GM19438 (cell line): ENCODE measurements around the gene NCBP2.

Experiments
- ATAC-seq: cut with Tn5 transposase; IDR thresholded peaks from one replicate; pipeline ENCODE4 v1.9.1; 2021; ENCODE audit warnings: low read depth; ENCODE audit not compliant: unreplicated experiment

The NCBP2 gene

DNA sequence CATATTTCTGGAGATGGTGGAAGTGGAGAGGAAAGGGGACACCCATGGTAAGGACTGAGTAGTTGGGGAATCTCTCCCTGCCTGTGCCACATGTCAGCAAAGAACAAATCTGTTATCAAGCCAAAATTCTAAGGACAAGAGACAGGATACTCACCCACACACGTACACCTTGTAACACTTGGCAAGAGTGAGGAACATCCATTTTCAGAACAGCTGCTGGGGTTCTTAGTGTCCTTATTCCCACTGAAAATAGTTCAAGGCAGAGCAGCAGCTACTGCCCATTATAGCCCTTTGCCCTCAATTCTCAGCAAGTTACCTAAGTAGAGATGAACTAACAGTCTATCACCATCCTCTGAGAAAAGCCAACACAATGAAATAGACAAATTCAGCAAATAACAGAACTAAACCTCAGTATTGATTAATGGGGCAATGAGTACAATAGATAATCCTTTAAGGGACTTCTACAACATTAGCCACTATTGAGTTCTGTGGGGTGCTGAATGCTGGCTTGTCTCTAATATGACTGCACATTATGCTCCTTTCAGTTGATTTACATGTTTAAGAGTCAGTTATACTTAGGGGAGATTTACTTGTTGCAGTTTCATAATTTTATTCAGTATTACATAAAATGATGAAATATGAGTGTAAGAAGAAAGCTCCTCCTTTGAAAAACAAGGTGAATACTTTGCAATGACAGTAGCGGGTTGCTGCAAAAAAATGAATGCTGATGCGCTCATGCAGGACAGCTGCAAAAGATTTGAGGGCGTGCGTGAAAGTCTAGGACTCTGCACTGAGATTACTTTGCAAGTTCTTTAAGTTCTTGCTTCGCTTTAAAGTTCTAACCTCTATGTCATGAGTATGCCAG lies 52.3 kb downstream of the NCBP2 start:
- no peak for ATAC-seq

GRCh38 chr3:196886144-196886543 lies 56.2 kb downstream of the NCBP2 start:
- ATAC-seq: no peak
